Spleen (tissue), 7 donors: Measurements from ENCODE around the gene IQCE.

Source experiments
- CTCF ChIP-seq, 11 experiments: fragments of 200-600 bp in 7 of 11; fragments of 450-650 bp in 4 of 11; sonication (generic) in 4 of 11; IDR thresholded peaks in 8 of 11; conservative IDR thresholded peaks in 3 of 11; 1 replicate in 7 of 11; 2 replicates in 4 of 11; pipeline versions ENCODE4 v1.4.0 to v1.8.0; 2016 to 2021; ENCODE audit warnings: antibody characterized with exemption in 11 of 11, inconsistent platforms in 4 of 11, mild to moderate bottlenecking in 1 of 11
- POLR2A ChIP-seq, 3 donors: fragments of 450-650 bp; IDR thresholded peaks; one replicate each; pipeline ENCODE4 v1.5.1; 2017; ENCODE audit warnings: antibody characterized with exemption in 3 of 3, mild to moderate bottlenecking in 1 of 3
- donor health status: DM: no; HTN: no; CAD: no; lungs with moderate emphysema.
- donor health status: DM: no; HTN: no; CAD: no.
- donor health status: DM: no; HTN: no; CAD: no.

GRCh38 chr7:2663121-2663886 lies 104.5 kb downstream of the IQCE start:
- TF ChIP-seq CTCF (IDR thresholded peaks at IDR 0.05 in 8 of 11, conservative IDR thresholded peaks at IDR 0.05 in 3 of 11) = no peak
- no peak for TF ChIP-seq POLR2A (IDR thresholded peaks at IDR 0.05)
